ENCODE data around the gene SLC52A1.

GRCh38 chr17:5080591-5080990, 45.4 kb upstream of the SLC52A1 start:
- no peak for TF ChIP-seq CTCF (IDR thresholded peaks at IDR 0.05)
- TF ChIP-seq EP300 (IDR thresholded peaks at IDR 0.05) = no peak
- TF ChIP-seq POLR2A (IDR thresholded peaks at IDR 0.05; ENCODE audit: low read depth) = no peak

Measured in esophagus muscularis mucosa (tissue), 4 donors.